ENCODE measurements around the gene BCKDHB.

- TF ChIP-seq, protein P1, sequence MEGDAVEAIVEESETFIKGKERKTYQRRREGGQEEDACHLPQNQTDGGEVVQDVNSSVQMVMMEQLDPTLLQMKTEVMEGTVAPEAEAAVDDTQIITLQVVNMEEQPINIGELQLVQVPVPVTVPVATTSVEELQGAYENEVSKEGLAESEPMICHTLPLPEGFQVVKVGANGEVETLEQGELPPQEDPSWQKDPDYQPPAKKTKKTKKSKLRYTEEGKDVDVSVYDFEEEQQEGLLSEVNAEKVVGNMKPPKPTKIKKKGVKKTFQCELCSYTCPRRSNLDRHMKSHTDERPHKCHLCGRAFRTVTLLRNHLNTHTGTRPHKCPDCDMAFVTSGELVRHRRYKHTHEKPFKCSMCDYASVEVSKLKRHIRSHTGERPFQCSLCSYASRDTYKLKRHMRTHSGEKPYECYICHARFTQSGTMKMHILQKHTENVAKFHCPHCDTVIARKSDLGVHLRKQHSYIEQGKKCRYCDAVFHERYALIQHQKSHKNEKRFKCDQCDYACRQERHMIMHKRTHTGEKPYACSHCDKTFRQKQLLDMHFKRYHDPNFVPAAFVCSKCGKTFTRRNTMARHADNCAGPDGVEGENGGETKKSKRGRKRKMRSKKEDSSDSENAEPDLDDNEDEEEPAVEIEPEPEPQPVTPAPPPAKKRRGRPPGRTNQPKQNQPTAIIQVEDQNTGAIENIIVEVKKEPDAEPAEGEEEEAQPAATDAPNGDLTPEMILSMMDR (IDR thresholded peaks at IDR 0.05), result no peak
- TF ChIP-seq EZH2phosphoT487 (IDR thresholded peaks at IDR 0.05; ENCODE audit: borderline replicate concordance, low read depth), result no peak
- no peak for TF ChIP-seq POLR2AphosphoS5 (IDR thresholded peaks at IDR 0.05; ENCODE audit: low read depth, low read length)
- TF ChIP-seq GABPA (IDR thresholded peaks at IDR 0.05; ENCODE audit: low read depth), result no peak
- no peak for TF ChIP-seq ZBTB33 (IDR thresholded peaks at IDR 0.05; ENCODE audit: borderline replicate concordance, low read depth)
- no peak for TF ChIP-seq RCOR1 (IDR thresholded peaks at IDR 0.05; ENCODE audit: low read length)
- TF ChIP-seq YY1 (IDR thresholded peaks at IDR 0.05; ENCODE audit: low read depth), result no peak
- no peak for TF ChIP-seq RAD21 (IDR thresholded peaks at IDR 0.05; ENCODE audit: low read length)
- TF ChIP-seq MAX (IDR thresholded peaks at IDR 0.05; ENCODE audit: low read depth), result no peak
- no peak for TF ChIP-seq MXI1 (IDR thresholded peaks at IDR 0.05; ENCODE audit: low read depth, low read length)
- no peak for TF ChIP-seq JUND (IDR thresholded peaks at IDR 0.05)
- TF ChIP-seq SMC3 (IDR thresholded peaks at IDR 0.05; ENCODE audit: low read depth, low read length), result no peak
- no peak for TF ChIP-seq EP300 (IDR thresholded peaks at IDR 0.05; ENCODE audit: borderline replicate concordance in 1 of 2, low read depth in 1 of 2, low read length in 1 of 2)
- TF ChIP-seq TEAD4 (IDR thresholded peaks at IDR 0.05; ENCODE audit: borderline replicate concordance, insufficient read depth), result no peak
These were observed 230.4 kb downstream of the BCKDHB start for GRCh38 chr6:80336911-80337310.

All from SK-N-SH (cell line).